Endodermal cell (in vitro differentiated cells): Measurements from ENCODE around the gene KCNK1. TPM values are rescaled to one million over a fixed set of nuclear protein-coding genes. Genes with fewer than 3 reads are reported as not detected.
A peak's percentile ranks its signal among the peaks of the same experiment; 100 is the strongest.
"Not testable (repeated sequence)": the region's sequence is repeated elsewhere in the genome, so short reads cannot be mapped to it uniquely, and the experiment has no call there.

Experiments
- DNase-seq: peaks from one replicate; pipeline ENCODE4 v3.0.0-alpha.2; 2017
- H3K27ac ChIP-seq: 2 replicates; pipeline ENCODE4 v1.5.1; 2013; ENCODE audit warnings: mild to moderate bottlenecking, low read depth, low read length, moderate library complexity
- H3K27me3 ChIP-seq: 2 replicates; pipeline ENCODE4 v1.6.1; 2013; ENCODE audit warnings: mild to moderate bottlenecking, low read length, moderate library complexity; ENCODE audit not compliant: insufficient read depth, control insufficient read depth, poor library complexity, severe bottlenecking
- H3K36me3 ChIP-seq: 2 replicates; pipeline ENCODE4 v1.7.0; 2013; ENCODE audit warnings: mild to moderate bottlenecking, low read length, moderate library complexity; ENCODE audit not compliant: control insufficient read depth, insufficient read depth
- H3K4me1 ChIP-seq: one replicate; pipeline ENCODE4 v1.7.0; 2013; ENCODE audit warnings: low read length; ENCODE audit not compliant: control insufficient read depth, insufficient read depth
- H3K4me3 ChIP-seq: 2 replicates; pipeline ENCODE4 v1.5.1; 2013; ENCODE audit warnings: mild to moderate bottlenecking, low read length, moderate library complexity
- H3K9ac ChIP-seq: 2 replicates; pipeline ENCODE4 v1.6.1; 2013; ENCODE audit warnings: mild to moderate bottlenecking, low read length, moderate library complexity; ENCODE audit not compliant: poor library complexity, severe bottlenecking; ENCODE audit errors: extremely low read depth
- H3K9me3 ChIP-seq: 2 replicates; pipeline ENCODE4 v1.6.1; 2013; ENCODE audit warnings: mild to moderate bottlenecking, low read length, moderate library complexity; ENCODE audit not compliant: control insufficient read depth
- H3K27ac Mint-ChIP-seq: 2 replicates; pipeline ENCODE4 v1.8.0; 2020; ENCODE audit warnings: mixed read lengths
- H3K27me3 Mint-ChIP-seq: 2 replicates; pipeline ENCODE4 v1.8.0; 2021; ENCODE audit warnings: mild to moderate bottlenecking, mixed read lengths; ENCODE audit not compliant: insufficient read depth
- H3K36me3 Mint-ChIP-seq: 2 replicates; pipeline ENCODE4 v1.8.0; 2020; ENCODE audit warnings: low read depth, mixed read lengths
- H3K4me1 Mint-ChIP-seq: 2 replicates; pipeline ENCODE4 v1.8.0; 2020; ENCODE audit warnings: mixed read lengths
- H3K4me3 Mint-ChIP-seq: 2 replicates; pipeline ENCODE4 v1.8.0; 2020; ENCODE audit warnings: mild to moderate bottlenecking, moderate library complexity, mixed read lengths
- H3K9me3 Mint-ChIP-seq: 2 replicates; pipeline ENCODE4 v1.8.0; 2020; ENCODE audit warnings: mild to moderate bottlenecking, mixed read lengths
- CTCF ChIP-seq: fragments of 200-600 bp; sonication (generic); conservative IDR thresholded peaks from 2 replicates; pipeline ENCODE4 v1.5.0; 2021; ENCODE audit warnings: antibody characterized with exemption, mild to moderate bottlenecking
- WGBS, 2 experiments: methylation state at CpG; one replicate each; pipeline versions ENCODE4 v1.1.5 to v1.1.7; 2013; ENCODE audit warnings: missing lambda C conversion rate in 2 of 2, mixed read lengths in 1 of 2; ENCODE audit not compliant: insufficient coverage in 1 of 2, insufficient read length in 1 of 2; 5-methylcytosine and 5-hydroxymethylcytosine counted together
- total RNA-seq, 2 donors: library from RNA; stranded (reverse); fragmentation: NEBNext Ultra II Directional in 1 of 2; extraction: Animal tissue kit (Norgen Biotek cat#: 25700) in 1 of 2; gene quantifications; 2 replicates in 1 of 2; 3 replicates in 1 of 2; pipeline ENCODE4 v1.2.1, GENCODE V29; 2021

Gene KCNK1
- total RNA-seq, 2 donors from 2014 or later = 50.1 to 55.7 TPM

GRCh38 chr1:233681285-233681684 lies 67.4 kb downstream of the KCNK1 start:
- peaks cover 12% of the 10 kb centered on the region for H3K36me3 ChIP-seq
- no peak overlapping the region for H3K9ac ChIP-seq
- peaks cover 44% of the 10 kb centered on the region for H3K36me3 Mint-ChIP-seq
- H3K4me3 Mint-ChIP-seq = no peak overlapping the region
- H3K27me3 ChIP-seq = no peaks in the 10 kb centered on the region
- H3K4me3 ChIP-seq = no peak overlapping the region
- peaks cover 7% of the 10 kb centered on the region for H3K9me3 Mint-ChIP-seq
- WGBS, 2 experiments = 73 to 95% methylated on average over 1 of the region's 1 CpG
- H3K27me3 Mint-ChIP-seq = no peaks in the 10 kb centered on the region
- peaks cover 66% of the 10 kb centered on the region for H3K4me1 Mint-ChIP-seq
- peaks cover 4% of the 10 kb centered on the region for H3K4me1 ChIP-seq
- TF ChIP-seq CTCF = no peak
- no peak for DNase-seq
- H3K27ac ChIP-seq = no peak overlapping the region
- peaks cover 30% of the 10 kb centered on the region for H3K9me3 ChIP-seq
- H3K27ac Mint-ChIP-seq = no peak overlapping the region

- H3K36me3 Mint-ChIP-seq, H3K27me3 ChIP-seq, H3K9me3 ChIP-seq, H3K27me3 Mint-ChIP-seq, H3K9ac ChIP-seq, H3K27ac ChIP-seq, H3K9me3 Mint-ChIP-seq, H3K36me3 ChIP-seq, DNase-seq, H3K4me3 ChIP-seq, H3K4me1 ChIP-seq: not testable (repeated sequence)
- H3K4me3 Mint-ChIP-seq = peak overlapping the region; percentile 71
- H3K4me1 Mint-ChIP-seq = peaks cover 86% of the 10 kb centered on the region
- H3K27ac Mint-ChIP-seq = peak overlapping the region; percentile 93
- WGBS, 2 experiments = 88% methylated on average over 11 of the region's 11 CpGs; no CpG with 5 or more reads in 1 of the 2 experiments
These were observed 72.7 kb downstream of the KCNK1 start for GRCh38 chr1:233686653-233687052.

GRCh38 chr1:233689017-233689747 lies 75.3 kb downstream of the KCNK1 start:
- Histone ChIP-seq H3K9ac (no peak overlapping the region), H3K4me1 (no peaks in the 10 kb centered on the region), H3K36me3 (no peaks in the 10 kb centered on the region), H3K27ac (no peak overlapping the region), H3K27me3 (no peaks in the 10 kb centered on the region), H3K4me3 (no peak overlapping the region), H3K9me3 (no peaks in the 10 kb centered on the region)
- Mint-ChIP-seq H3K4me3 (peak overlapping the region; percentile 71), H3K27me3 (no peaks in the 10 kb centered on the region), H3K27ac (peak overlapping the region; percentile 96), H3K4me1 (peaks cover 68% of the 10 kb centered on the region), H3K36me3 (peaks cover 15% of the 10 kb centered on the region), H3K9me3 (no peaks in the 10 kb centered on the region)
- no peak for TF ChIP-seq CTCF
- DNase-seq = no peak
- 93 to 100% methylated on average over 1 to 3 of the region's 3 CpGs for WGBS, 2 experiments
